Measurements from ENCODE around the gene VPS13A.

- TF ChIP-seq CTCF (IDR thresholded peaks at IDR 0.05; ENCODE audit: low read depth, low read length) (no peak), POLR2A (IDR thresholded peaks at IDR 0.05; ENCODE audit: extremely low read depth, insufficient read length) (no peak)
These were observed 138.7 kb downstream of the VPS13A start for GRCh38 chr9:77316058-77316457.
